Measurements from ENCODE around the gene ITPKA. TPM values are rescaled to one million over a fixed set of nuclear protein-coding genes. Genes with fewer than 3 reads are reported as not detected.

ITPKA gene
- total RNA-seq, 1 donor from 2014 or later = 0.32 TPM

DNA sequence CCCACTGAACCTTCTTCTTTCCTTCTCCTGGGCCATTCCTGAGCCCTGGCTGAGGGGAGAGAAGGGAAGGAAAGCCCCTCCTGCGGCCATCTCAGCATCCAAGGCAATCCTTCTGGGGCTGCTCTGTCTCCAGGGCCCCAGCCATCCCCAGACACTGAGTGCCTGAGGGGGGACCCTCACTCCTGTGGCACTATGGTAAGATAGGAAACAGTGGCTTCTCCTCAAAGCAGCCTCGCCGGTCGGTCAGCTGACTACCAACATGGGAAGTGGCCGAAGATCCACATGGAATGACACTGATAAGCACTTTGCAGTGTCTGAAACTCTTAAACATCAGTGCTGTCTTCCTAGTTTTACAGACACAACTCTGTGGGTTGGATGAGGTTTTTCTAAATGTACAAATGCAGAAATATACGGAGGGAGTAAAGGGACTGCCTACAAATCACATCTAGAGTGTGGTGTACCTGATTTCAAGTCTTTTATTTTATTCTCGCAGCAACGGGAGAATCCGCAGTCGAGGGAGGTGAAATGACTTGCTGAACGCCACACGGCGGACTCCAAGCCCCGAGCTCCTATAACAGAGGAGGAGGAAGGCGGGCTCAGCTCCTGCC lies 973 bp upstream of the ITPKA start:
- Histone ChIP-seq H3K4me1 (peaks cover 35% of the 10 kb centered on the region), H3K9me3 (no peaks in the 10 kb centered on the region), H3K36me3 (no peaks in the 10 kb centered on the region), H3K27me3 (ENCODE audit: low read depth) (peaks cover 49% of the 10 kb centered on the region), H3K4me3 (peak overlapping the region; percentile 84), H3K27ac (peak overlapping the region; percentile 58)
- intact Hi-C loops (cut with DNase I) = no loop called here
- DNase-seq (no peak), ATAC-seq (no peak)
- TF ChIP-seq, protein P1, sequence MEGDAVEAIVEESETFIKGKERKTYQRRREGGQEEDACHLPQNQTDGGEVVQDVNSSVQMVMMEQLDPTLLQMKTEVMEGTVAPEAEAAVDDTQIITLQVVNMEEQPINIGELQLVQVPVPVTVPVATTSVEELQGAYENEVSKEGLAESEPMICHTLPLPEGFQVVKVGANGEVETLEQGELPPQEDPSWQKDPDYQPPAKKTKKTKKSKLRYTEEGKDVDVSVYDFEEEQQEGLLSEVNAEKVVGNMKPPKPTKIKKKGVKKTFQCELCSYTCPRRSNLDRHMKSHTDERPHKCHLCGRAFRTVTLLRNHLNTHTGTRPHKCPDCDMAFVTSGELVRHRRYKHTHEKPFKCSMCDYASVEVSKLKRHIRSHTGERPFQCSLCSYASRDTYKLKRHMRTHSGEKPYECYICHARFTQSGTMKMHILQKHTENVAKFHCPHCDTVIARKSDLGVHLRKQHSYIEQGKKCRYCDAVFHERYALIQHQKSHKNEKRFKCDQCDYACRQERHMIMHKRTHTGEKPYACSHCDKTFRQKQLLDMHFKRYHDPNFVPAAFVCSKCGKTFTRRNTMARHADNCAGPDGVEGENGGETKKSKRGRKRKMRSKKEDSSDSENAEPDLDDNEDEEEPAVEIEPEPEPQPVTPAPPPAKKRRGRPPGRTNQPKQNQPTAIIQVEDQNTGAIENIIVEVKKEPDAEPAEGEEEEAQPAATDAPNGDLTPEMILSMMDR (IDR thresholded peaks at IDR 0.05) = no peak

DNA sequence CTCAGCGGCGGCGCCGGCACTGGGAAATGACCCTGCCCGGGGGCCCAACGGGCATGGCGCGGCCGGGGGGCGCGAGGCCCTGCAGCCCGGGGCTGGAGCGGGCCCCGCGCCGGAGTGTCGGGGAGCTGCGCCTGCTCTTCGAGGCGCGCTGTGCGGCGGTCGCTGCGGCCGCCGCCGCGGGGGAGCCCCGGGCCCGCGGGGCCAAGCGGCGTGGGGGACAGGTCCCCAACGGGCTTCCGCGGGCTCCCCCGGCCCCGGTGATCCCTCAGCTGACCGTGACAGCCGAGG lies 172 bp downstream of the ITPKA start:
- Histone ChIP-seq H3K27me3 (ENCODE audit: low read depth) (peaks cover 47% of the 10 kb centered on the region), H3K9me3 (no peaks in the 10 kb centered on the region)

DNA sequence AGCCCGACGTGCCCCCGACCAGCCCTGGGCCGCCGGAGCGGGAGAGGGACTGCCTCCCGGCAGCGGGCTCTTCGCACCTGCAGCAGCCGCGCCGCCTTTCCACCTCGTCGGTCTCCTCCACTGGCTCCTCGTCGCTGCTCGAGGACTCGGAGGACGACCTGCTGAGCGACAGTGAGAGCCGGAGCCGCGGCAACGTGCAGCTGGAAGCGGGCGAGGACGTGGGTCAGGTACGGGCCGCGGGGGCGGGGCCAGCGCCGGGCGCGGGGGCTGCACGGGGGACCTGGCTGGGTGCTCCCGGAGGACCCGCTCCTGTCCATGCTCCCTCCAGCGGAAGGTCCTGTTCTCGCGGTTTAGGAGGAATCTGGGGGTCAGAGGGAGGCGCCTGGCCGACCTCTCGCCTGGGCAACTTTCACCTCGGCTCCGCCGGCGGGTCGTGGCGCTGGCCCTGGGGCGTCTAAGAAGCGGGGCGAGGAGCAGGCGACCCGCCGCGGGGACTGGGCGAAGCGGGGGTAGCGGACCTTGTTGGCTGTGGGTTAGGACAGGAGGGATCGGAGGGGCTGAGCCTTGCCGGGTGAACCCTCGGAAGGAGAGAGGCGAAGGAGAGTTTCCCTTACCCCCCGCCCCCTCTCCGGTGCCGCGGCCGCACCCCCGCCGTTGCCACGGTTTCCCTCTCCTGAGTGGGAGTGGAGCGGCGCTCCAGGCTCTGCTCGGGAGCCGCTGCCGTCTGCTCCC lies 682 bp downstream of the ITPKA start:
- peaks cover 35% of the 10 kb centered on the region for H3K4me1 ChIP-seq
- H3K9me3 ChIP-seq = no peaks in the 10 kb centered on the region
- peak; percentile 55 for DNase-seq
- ATAC-seq = peak; percentile 10 to 11
- intact Hi-C loops (cut with DNase I) = no loop called here
- peak overlapping the region; percentile 84 for H3K4me3 ChIP-seq
- H3K27me3 ChIP-seq (ENCODE audit: low read depth) = peaks cover 51% of the 10 kb centered on the region
- TF ChIP-seq, protein P1 (IDR thresholded peaks at IDR 0.05) = no peak
- no peak overlapping the region for H3K27ac ChIP-seq
- no peaks in the 10 kb centered on the region for H3K36me3 ChIP-seq

More for the DNA sequence above, 172 bp downstream of the ITPKA start:
- DNase-seq (no peak), ATAC-seq (peak in 1 of 2 donors; percentile 2)
- Histone ChIP-seq H3K4me1 (peaks cover 35% of the 10 kb centered on the region), H3K4me3 (peak overlapping the region; percentile 84), H3K36me3 (no peaks in the 10 kb centered on the region), H3K27ac (no peak overlapping the region)
- intact Hi-C loops (cut with DNase I) = no loop called here
- TF ChIP-seq, protein P1 (IDR thresholded peaks at IDR 0.05) = no peak

DNA sequence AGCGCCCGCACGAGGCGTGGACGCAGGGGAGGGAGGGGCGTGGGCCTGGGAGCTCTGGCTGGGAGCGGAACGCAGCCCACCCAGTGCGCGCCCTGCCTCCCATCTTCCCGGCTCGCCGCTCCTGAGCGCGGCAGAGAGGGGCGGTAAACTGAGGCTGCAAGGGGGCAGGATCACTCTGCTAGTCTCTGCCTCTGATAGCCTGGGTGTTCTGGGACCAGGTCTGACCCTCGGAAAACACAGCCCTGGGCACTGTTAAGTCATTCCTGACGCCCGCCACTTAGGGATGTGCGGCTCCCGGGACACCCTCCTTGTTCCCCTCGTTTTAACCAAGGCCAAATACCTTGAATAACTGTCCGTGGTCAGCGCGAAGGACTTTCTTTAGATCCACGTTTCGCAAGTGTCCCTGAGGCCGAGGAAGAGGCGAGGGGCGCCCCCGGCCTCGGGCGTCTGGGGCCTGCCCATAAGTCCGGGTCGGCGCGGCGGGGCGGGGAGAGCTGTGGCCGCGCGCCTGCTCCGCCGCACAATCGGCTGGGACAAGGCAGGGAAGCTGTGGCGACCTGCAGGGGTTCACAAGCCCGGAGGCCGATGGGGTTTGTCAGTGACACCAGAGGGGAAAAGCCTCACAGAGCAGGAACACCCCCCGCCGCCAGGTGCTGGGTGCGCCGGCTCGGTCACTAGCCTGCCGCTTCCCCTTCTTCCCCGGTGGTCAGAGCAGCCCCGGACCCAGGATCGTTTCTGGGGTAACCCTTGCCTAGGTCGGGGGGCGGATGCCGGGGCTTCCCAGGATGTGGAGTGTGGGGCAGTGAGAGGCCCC lies 1.5 kb downstream of the ITPKA start:
- intact Hi-C loops (cut with DNase I) = no loop called here
- TF ChIP-seq, protein P1 (IDR thresholded peaks at IDR 0.05) = no peak
- H3K4me1 ChIP-seq = peaks cover 35% of the 10 kb centered on the region
- no peaks in the 10 kb centered on the region for H3K36me3 ChIP-seq
- DNase-seq (peak; percentile 60), ATAC-seq (peak; percentile 4 to 25)
- no peaks in the 10 kb centered on the region for H3K9me3 ChIP-seq
- H3K4me3 ChIP-seq = peak overlapping the region; percentile 84
- no peak overlapping the region for H3K27ac ChIP-seq
- peaks cover 59% of the 10 kb centered on the region for H3K27me3 ChIP-seq (ENCODE audit: low read depth)

DNA sequence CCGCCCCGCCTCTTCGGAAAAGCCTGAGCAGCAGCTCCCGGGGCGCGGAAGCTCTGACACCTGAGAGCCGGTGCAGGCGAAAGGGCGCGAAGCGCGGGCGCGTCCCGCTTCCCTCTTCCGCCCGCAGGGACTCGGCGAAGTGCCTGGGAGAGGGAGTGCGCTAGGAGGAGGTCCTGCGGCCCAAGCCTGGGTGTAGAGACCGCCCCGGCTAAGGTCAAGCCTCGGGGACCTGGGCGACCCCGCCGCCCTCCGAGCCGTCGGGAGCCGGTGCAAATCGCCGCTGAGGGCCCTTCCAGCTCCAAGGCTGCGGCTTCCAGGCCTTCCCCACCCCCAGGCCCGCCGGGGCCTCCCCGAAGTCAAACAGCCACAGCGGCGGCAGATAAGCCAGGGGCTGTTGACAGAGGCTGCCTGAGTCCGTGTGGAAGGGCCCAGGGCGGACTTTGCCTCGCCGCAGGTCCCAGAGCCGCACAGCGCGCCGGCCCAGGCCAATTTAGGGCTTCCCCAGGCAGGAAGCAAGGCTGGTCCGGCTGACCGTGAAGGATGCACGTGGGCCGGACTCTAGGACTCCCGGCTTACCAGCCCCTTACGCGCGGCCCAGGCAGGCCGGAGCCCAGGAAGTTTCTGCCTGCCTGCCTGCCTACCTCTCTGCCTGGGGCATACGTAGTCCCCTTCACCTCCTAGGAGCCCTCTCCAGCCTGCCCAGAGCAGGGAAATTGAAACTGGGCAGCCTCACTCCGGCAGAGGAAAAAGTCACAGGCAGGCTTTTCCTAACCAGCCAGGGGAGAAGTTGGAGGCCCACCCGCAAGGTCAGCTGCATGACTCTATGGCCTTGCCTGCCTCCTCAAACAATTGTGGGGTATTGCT lies 2.3 kb downstream of the ITPKA start:
- Histone ChIP-seq H3K36me3 (no peaks in the 10 kb centered on the region), H3K27me3 (ENCODE audit: low read depth) (peaks cover 60% of the 10 kb centered on the region), H3K9me3 (no peaks in the 10 kb centered on the region), H3K4me3 (peak overlapping the region; percentile 84), H3K4me1 (peaks cover 37% of the 10 kb centered on the region), H3K27ac (no peak overlapping the region)
- intact Hi-C loops (cut with DNase I) = no loop called here
- DNase-seq = no peak
- ATAC-seq = peak; percentile 5 to 15
- TF ChIP-seq, protein P1 (IDR thresholded peaks at IDR 0.05) = no peak

All from lower lobe of right lung (tissue), 2 donors.